Choroid plexus epithelial cell (primary cell): Measurements from ENCODE around the gene MYO5B.
A peak's percentile ranks its signal among the peaks of the same experiment; 100 is the strongest.

Experiments
- DNase-seq: peaks from one replicate; pipeline ENCODE4 v3.0.0-alpha.2; 2010; ENCODE audit warnings: low read depth
- H3K4me3 ChIP-seq: 2 replicates; pipeline ENCODE4 v1.5.1; 2011; ENCODE audit warnings: low read depth, mild to moderate bottlenecking, control low read depth, low read length, moderate library complexity
- CTCF ChIP-seq: conservative IDR thresholded peaks from 2 replicates; pipeline ENCODE4 v1.5.1; 2011; ENCODE audit warnings: low read depth, mild to moderate bottlenecking, control low read depth, inconsistent platforms, low read length, moderate library complexity

Gene MYO5B

DNA sequence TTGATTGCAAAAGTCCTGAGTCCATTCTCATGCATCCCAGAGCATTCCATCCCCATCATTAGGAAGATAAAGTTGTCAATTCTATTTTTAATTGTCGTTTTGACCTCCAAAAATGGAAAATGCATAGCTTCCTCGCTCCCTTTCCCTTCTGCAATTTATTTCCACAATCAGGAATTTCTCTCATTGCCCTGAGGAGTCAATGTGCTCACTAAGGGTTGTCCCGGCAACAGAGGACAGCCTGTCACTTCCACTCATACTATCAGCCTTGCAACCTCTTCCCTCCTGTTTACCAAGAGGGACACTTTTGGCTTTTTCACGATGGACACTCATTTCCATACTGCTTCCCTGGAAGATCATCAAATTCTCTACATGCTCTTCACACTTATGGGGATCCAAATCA is 164.8 kb downstream of the MYO5B start:
- no peak for TF ChIP-seq CTCF
- H3K4me3 ChIP-seq, result no peak overlapping the region
- DNase-seq, result no peak

- H3K4me3 ChIP-seq, result no peak overlapping the region
- TF ChIP-seq CTCF, result no peak
- no peak for DNase-seq
Measured at GRCh38 chr18:50027996-50028395, 167.0 kb downstream of the MYO5B start.

DNA sequence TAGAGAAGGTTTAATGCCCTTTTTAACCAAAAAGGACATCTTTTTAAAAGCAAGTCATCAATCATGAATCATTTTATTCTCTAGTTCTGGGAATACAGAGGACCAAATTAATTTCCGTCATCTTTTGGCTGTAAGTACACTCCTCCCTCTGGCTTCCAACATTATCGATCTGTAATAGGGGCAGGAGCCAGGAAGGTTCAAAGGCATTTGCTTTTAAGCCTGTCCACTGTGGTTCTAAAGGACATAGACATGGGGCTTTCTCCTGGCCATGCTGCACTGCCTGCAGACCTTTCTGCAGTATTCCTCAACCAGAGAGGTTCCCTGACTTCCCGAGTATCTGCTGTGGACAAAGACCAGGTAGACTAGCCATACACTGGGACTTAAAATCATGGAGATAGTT is 170.5 kb downstream of the MYO5B start:
- TF ChIP-seq CTCF, result no peak

DNA sequence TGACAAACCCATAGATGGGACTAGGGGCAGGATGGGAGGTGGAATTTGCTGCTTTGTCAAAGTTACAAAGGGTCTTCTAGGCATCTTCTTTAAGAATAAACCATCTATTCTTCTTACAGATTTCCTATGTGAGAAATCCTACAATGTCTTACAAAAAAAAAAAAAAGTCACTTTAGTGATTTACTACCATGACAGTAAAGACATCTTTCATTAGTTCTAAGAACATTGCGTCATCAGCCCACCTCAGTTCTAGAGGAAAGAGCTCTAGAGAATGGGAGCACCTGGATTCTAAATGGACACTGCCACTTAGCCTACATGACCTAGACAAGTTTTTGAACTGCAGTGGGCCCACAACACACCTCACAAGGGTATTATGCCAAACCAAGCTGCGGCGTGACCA is 172.0 kb downstream of the MYO5B start:
- DNase-seq, result no peak
- H3K4me3 ChIP-seq, result no peak overlapping the region
- no peak for TF ChIP-seq CTCF

More for the DNA sequence above, 170.5 kb downstream of the MYO5B start:
- no peak for DNase-seq
- no peak overlapping the region for H3K4me3 ChIP-seq

GRCh38 chr18:50014606-50015005 is 180.3 kb downstream of the MYO5B start:
- no peak overlapping the region for H3K4me3 ChIP-seq
- TF ChIP-seq CTCF, result no peak
- DNase-seq, result no peak

DNA sequence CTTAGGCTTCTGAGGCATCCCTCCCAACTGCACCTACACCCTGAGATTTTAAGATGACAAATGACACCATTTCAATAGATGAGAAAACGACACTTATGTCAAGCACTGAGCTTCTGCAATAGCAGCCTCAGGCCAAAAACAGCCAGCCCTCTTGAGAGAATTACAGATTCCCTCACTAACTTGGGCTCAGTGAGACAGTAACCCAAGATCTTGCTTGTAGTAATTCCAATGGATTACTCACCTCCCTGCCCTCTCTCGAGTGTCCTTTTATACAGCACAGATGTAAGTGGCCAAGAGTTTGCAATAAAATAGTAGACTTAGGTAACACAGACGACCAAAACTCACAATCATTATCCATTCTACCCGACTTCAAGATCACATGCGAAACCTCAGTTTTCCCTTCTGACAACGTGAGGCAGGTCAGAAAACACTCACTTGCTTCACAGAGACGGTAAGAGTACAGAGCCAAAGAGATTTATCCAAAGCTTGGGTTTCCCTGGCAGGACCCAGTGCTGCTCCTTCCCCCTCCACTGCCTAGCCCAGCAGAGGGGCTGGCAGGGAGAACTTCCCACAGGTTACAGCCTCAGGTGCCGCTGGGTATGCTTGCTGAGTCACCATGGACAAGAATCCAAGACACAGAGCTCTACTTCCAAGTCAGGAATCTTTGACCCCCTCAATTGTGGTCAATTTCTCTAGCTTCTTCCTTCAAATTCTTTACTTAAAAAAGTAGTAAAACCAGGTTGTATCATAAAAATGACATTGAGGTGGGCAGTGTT is 181.4 kb downstream of the MYO5B start:
- TF ChIP-seq CTCF, result no peak
- H3K4me3 ChIP-seq, result no peak overlapping the region
- DNase-seq, result peak; percentile 14

DNA sequence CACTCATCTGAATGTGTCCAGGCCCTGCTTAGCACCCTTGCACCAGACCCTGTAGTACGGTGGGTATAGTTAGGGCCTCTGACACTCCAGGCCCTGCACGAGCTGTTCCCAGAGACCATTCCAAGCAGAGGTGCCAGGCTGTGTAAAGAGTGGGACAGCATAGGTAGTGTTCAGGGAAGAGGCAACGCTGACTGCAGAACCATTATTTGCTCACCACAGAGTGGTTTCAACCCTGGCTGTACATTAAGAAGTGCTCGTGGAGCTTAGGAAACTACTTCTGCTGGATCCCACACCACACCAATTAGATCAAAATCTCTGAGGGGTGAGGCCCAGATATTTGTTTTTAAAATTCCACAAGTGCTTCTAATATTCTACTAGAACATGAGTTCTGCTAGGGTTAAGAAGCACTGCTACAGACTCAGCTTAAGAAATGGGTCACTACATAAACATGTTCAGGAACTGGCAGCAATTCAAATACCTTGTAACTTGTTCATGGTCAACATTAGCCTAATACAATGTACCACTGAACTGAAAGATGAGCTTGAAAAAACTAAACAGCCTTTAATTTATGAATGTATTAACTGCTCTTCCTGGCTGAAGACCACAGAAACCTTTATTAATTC is 183.0 kb downstream of the MYO5B start:
- DNase-seq, result peak; percentile 96
- H3K4me3 ChIP-seq, result no peak overlapping the region
- TF ChIP-seq CTCF, result no peak
